HG03558 (cell line): ENCODE measurements around the gene PKP1.

ENCODE experiments used
- ATAC-seq: cut with Tn5 transposase; IDR thresholded peaks from one replicate; pipeline ENCODE4 v1.9.1; 2021; ENCODE audit warnings: moderate number of reproducible peaks; ENCODE audit not compliant: unreplicated experiment; ENCODE audit errors: extremely low read depth

PKP1 gene

DNA sequence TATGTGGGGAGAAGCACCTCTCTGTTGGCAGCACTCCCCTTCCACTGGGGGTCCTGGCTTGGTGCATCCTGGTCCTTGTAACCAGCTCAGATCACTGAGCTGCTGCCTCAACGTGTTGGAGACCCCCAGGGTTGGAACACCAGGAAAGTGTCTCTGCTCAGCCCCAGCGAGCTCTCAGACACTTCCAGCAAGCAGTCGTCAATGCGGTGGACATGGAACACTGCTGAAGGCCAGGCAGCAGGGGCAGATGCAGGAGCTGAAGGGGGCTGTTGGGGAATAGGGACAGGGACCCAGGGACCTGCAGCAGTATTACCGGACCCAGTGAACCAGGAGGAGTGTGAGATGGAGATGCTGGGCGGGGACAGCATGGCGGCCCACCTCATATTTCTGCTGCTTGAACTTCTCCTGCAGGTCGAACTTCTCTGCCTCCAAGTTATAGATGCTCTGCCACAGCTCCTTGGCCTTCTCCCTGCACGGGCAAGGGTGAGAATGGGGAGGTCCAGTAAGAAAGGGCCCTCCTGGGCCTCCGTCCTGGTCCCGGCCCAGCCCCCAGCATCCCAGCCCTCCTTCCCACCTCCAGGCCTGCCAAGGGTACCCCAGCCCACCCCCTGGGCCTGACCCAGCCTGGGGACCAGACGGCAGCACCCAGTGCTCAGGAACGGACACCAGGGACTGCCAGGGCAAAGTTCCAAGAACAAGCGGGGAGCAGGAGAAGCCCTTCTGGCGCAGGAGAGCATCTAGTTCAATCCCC lies 77.8 kb downstream of the PKP1 start:
- no peak for ATAC-seq

DNA sequence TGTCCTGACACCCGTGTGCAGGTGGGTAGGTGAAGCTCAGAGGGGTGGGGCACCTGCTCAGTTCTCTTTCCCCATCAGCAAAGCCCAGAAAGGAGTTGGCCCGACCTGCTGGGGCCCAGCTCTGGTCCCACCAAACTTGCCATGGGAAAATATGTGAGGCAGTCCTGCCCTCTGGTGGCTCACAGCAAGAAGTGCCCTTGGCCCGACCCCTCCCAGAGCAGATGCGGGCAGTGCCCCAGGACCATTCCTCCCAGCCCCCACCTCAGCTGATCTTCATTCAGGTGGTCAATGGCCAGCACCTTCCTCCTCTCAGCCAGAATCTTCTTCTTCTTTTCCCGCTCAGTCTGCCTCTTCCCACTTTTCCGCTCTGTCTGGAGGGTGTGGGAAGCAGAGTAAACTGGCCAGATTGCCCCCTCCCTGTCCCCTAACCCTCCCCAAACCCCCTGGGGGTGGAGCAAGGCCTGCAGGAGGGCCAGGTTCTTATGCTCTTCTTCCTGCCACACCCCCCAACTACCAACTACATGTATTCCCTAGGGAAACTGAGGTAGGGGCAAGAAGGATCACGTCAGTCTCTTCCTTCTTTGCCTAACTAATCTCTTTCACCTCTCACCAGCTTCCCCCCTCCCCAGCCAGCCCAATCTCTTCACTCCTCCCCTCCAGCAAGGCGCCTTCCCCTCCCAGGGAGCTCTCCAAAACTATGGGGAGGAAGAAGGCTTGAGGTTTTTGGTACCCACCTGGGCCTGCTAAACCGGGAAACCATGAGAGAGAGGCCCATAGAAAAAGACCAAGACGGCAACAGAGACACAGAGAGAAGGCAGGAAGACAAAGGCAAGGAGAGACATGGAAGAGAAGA lies 78.6 kb downstream of the PKP1 start:
- ATAC-seq: no peak

DNA sequence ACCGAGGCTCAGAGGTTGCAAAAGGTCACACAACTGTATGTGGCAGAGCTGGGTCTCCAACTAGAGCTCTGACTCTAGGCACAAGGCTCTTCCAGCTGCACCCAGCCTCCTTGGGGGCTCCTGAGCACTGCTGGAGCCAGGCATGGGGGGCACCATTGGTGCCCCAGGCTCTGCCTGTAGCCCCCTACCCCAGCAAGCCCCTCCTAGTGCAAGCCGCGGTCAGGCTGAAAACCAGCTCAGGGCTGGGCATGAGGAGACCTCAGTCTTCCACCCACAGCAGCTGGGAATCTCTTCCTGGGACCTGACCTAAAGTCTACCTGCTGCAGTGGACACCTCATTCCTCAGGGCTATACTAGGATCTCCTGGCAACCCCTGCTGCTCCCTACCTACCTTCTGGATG lies 79.6 kb downstream of the PKP1 start:
- ATAC-seq: no peak

DNA sequence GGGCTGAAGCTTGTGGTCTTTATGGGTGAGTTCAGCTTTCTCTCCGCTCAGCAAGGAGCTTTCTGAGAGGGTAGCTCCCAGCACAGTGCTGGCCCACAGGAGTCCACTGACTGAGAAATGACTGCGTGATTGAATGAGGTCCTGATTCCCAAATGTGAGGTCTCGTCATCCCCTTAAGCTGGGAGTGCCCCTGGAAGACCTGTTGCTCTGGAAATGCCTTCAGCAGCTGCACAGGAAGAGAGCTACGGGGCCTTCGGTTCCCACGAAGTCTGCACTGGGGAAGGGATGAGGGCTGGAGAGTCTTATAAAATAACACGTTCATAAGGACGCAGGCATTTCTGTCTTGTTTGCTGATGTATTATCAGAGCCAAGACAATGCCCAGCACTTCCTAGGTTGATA lies 80.2 kb downstream of the PKP1 start:
- no peak for ATAC-seq

DNA sequence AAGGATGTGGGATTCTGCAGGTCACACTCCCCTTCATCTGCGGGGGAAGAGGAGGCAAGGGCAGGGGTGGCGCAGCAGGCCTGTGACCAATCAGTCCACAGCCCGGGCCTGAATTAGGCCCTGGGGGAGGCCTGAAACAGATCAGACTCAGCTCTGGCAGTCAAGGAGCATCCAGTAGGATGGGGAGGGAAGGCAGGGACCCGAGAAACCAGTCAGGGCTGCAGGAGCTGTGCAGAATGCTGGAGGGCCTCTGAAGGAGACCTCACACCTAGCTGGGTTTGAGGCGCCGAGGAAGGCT lies 81.5 kb downstream of the PKP1 start:
- ATAC-seq: no peak

DNA sequence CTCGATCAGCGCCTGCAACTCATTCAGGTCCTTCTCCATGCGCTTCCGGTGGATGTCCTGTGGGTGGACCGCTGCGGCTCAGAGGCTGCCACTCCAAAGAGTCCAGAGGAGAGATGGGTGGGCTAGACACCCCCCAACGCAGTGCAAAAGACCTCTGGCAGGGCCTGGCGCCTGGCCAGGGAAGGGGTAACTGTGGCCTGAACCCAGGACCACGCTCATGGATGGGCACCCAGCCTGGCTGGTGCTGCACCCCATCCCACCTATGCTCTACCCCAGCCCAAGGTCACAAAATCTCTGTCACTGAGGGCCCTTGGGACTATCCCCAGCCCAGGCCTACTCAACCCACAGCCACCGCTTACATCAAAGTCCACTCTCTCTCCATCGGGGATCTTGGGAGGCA lies 81.9 kb downstream of the PKP1 start:
- ATAC-seq: no peak

DNA sequence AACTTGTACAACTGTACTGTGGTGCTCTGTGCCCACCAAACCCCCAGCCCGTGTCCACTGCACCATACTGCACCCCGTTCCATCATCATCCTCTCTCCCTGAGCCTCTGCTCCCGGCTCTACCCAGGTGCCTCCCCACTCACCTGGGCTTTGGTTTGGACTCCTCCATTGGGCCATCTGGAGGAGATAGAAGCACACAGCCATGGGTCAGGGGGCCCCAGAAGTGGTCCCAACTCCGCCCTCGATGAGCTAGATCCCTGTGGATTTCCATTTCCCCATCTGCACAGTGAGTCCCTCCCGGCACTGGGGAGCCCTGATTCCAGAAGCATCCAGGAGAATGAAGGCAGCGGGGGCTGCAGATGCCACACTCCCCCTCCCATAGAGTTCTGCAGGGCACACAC lies 83.4 kb downstream of the PKP1 start:
- ATAC-seq: no peak

DNA sequence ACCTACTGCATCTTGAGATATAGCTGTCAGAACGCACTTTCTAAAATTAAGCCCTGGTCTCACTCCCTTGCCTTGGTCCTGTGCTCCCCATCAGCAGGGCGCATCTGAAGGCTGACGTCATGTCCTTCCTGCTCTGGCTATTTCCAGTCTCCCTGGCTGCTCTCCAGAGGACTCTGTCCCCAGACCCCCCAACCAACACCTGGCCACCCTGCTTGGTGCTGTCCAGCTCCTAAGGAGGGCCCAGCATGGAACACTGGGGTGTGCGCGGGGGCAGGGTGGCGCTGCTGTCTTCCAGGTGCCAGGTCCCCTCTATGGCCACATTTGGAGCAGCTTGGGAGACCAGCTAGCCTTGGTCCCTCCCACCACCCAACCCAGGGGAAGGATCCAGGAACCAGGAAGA lies 85.9 kb downstream of the PKP1 start:
- no peak for ATAC-seq

DNA sequence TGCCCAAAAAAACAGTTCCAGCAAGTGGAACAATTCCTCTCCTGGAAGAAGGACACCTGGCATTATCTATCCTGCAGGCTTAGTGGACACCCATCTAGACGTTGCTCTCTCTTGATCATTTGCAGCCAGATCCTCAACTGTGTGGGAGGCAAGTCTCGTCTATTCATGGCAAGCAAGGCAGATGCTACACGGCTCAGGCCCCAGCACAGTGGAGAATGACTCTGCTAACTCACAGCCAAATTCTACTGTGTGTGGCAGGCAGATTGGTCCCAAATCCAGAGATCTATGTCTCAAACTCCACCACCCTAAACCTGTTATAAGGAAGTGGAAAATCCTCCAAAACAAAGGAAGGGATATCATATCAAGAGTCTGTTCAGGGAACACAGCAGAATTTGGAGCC lies 87.2 kb downstream of the PKP1 start:
- ATAC-seq: no peak

DNA sequence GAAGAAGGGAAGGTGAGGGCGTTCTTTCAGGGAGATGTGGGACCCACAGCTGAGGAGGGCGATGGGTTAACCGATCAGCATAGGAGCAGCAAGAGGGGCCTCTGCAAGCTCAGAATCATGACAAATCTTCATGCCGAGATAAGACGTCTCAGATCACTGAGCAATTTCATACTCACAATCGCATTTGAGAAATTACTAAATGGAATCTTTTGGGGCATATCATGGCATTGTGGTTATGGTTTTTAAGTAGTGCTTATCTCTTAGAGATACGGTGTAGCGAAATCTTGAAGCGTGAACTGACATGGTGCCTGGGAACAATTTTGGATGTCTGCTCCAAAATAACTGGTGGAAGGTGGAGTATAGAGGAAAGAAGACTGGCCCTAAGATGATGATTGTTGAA lies 88.0 kb downstream of the PKP1 start:
- ATAC-seq: no peak

DNA sequence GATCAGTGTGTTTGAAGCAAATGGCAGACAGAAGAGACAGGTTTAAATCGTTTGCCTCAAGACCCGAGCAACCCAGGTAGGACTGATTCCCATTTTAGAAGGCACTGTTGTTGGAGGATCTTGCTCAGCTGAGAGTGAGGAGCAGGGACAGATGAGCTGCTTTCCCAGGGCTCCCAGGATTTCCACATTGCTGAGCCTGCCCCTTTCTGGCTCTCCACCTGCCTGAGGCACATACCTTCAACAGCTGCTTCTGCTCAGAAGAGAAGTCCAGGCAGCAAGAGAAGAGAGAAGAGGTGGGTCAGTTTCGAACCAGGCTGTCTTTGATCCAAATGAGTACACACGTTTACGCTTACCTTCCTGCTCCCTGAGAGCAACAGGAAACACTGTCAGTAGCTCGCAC lies 88.5 kb downstream of the PKP1 start:
- no peak for ATAC-seq

DNA sequence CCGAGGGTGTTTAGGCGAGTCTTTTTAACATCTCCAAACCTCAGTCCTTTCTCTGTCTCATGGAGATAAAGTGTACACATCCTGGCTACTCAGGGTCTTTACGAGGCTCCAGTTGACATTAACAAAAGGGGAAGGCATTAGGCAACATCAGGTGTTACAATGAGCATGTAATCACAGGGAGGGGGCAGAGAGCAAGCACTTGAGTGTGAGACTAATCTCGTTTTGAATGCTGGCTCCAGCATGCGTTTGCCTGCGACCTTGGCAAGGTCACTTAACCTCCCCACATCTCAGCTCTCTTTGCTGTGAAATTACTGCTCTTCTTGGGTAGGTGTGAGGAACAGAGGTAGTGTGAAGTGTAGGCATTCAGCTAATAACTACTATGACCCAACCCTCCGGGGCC lies 91.1 kb downstream of the PKP1 start:
- no peak for ATAC-seq

DNA sequence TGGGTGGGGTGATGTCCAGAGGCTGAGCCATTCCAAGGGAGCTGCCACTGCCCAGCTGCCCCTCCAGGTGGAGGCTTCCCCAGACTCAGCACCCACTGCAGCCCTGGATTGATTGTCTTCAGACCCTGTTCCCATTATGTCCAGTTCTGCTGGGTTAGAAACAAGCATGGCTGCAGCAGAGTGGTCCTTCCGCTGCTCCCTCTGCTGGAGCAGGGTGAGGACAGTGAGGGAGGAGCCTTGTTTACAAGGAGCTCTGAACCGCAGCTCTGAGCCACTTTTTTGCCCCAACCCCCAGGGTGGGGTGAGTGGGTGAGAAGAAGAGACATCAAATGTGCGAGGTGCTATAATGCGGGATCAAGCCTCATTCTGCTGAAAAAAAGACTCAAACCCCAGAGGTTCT lies 91.9 kb downstream of the PKP1 start:
- ATAC-seq: no peak

DNA sequence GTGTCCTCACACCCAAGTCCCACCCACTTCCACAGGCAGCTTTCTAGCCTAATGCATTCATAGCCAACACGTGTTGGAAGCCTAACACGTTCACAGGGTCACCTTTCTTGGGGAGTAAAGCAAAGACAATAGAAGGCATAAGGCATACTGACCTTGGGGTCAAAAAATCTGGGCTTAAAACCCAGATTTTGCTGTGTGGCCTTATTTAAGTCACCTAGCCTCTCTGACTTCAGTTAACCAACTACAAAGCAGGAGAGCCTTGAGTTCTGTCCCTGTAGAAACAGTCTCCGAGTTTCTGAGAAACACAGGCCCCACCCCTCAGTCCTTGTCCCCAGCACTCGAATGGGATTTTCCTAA lies 92.8 kb downstream of the PKP1 start:
- no peak for ATAC-seq

DNA sequence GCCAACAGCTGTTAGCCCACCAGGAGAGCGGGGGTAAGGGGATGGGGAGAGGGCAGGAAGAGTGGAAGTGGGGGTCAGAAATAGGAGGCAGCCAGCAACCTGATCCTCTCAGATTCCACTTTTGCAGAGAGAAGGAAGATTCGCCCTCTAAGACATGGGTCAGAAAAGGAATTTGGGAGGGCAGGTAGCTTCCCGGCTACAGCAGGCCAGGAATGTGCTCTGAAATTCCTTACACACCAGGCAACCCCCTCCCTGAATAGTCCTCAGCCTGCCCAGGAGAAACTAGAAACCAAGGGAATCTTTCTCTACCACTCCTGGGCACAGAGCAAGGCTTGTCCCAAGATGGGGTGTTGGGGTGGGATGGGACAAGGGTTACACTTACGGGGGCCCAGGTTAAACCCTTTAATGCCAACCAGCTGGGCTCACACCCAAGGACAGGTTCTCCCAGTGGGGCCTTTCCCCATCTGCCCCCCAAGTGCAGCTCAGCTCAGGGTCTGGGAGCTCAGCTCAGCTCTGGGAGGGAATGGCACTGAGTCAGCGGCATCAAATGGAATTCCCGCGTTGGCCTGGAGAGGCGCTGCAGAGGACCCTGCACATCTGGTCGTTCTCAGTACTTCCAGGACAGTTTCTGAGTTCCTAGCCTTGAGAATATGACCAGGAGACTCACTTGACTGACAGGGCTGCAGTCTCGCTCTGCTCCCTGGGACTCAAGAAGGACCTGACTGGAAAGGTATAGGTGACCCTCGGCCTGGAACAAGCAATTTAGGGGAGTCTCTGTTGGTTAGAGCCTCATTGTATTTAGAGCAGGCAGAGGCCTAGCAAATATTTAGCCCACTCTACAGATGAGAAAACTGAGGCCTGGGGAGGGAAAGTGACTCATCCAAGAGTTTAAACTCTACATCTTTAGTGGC lies 93.4 kb downstream of the PKP1 start:
- ATAC-seq: no peak

DNA sequence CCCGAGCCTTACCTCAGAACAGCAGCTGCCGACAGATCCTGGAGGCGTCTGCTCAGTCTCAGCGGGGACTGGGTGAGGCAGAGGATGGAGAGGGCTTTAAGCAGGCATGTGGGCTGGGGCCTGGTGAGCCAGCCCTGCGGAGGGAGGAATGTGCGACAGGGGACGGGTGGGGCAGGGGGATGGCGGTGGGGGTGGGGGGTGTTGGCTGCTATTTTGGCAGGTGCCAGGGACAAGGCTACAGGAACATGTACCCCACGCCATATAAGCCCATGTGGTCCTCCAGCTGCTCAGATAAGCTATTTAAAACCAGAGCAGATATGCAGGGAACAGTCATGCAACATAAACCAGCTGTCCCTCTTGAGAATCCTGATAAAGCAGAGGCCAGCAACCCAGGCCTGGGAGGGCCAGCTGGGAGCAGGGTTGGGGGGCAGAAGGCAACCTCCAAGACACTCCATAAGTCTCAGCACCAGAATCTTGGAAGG lies 94.3 kb downstream of the PKP1 start, which contains the start of gene TNNT2:
Gene TNNT2 (minus strand): TSS at position 70 of the 482 bp plus-strand sequence. CDS start 4,426 bp downstream, outside the sequence.
- ATAC-seq: no peak

DNA sequence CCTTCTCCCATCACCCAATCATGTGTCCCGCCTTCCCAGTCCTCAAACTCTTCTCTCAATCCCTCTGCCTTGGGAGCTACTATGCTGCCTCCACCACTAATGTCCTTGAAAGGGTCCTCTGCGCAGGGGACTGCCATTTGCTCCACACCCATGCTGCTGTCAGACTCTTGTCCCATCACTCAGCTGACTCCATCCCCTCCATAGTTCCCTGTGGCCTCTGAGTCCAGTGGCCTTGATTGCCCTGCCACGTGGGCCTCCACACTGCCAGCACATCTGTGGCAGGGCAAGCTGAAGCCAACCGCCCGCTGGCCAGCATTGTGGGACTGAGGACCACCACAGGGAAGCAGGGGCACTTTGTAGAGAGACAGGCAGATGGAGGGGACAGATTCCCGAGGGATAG lies 95.5 kb downstream of the PKP1 start:
- ATAC-seq: no peak

DNA sequence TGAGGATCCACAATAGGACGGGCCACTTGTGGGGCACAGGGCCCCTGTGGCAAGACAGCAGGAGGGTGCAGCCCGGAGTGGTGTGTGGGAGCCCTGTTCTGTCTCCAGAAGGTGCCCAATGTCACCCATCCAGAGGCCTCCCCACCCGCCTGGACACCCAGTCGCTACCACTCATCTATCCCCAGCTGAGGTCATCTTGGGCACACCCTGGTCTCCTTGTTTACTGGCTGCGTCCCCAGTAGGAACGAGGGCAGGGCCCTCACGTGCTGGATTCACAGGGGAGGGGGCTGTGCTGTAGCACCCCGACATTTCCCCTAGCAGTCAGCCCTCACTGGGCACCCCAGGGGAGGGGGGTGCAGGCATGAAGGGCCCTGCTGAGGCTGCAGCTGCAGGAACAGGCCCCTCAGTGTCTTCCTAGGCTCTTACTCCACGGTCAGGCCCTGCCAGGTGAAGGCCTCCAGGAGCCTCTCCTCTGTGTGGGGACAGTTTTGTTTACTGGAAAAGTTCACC lies 96.5 kb downstream of the PKP1 start:
- ATAC-seq: no peak

DNA sequence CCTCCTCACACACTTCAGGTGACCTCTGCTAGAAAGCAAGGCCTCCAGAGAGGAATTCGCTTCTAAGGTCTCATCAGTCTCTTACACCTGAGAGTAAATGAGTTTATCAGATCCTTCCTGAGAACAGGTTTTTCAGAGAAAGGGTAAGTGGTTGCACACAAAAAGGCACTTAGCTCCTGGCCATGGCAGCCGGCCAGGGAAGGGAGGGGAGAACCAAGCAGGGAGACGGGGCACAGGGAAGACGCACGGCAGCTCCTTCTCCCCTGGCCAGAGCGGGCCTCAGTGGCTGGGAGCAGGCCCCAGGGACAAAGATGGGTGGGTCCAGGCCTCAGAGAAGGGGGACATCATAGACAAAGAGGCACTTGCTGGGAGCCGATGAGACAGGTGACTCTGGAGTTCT lies 97.8 kb downstream of the PKP1 start:
- ATAC-seq: no peak
